ENCODE results near the gene IGFBP2.

IGFBP2 gene

DNA sequence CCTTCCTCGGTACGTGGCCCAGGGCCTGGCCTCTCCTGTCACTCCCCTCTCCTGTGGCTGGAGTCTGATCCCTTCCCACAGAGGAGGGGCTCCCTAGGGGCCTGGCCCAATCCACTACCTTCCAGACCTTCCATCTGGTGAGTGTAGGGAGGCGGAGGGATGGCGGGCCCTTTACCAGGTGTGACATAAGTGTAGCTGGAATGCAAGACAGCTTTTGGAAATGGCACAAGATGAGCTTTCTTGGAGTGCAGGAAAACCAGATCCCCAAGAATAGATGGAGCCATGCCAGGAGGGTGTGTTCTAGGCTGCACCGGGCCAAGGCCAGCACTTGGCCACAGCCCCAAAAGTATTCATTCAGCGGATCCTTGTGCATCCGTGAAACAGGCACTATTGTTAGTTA lies 32.0 kb downstream of the IGFBP2 start:
- DNase-seq = no peak

DNA sequence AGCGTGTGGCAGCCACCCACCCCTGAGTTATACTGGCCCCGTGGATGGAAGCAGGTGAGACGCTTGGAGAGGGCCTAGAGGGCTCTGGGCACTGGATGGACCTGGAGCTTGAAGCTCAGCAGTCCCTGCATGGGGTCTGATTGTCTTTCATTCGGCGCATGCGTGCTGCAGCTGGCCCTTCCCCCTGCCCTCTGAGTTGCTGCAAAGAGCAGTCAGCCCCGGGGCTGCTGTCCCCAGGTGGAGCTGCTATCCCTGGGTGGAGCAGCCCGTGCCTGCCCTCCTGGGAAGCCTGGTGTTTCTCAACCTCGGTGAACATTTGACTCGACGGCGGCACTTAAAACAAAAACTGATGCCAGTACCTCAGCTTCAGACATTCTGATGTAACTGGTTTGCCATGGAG lies 32.5 kb downstream of the IGFBP2 start:
- no peak for DNase-seq

DNA sequence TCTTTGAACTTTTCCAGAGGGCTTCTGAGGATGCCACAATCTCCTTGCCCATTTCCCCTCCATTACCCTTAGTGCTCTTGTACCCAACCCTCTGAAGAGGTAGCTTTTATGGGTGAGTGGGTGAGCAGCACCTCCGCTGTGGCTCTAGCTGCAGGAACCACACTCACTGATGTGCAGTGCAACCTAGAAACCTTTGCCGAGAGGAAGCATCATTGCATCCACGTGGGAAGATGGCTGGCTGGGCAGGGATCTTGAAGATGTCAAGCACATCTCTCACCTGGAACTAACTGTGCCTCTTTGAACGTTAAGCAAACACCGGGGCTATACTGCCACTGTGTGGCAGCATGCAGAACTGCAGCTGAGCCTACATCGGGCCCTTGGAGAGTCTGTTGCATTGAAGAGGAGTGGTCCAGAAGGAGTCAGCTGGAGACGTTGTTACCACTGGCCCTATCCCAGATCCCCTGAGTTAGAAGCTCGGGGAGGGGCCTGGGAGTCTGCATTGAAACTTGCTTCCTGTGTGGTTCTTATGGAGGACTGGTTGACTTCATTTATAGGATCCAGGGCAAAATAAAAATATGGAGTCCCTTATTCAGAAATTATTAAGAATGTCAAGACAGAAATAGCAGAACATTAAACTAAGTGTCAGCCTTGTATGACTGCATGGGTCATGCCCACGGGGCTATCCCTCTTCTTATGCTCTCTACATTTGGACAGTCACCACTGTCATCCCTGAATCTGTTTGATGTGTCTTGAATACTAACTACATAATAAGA lies 33.4 kb downstream of the IGFBP2 start:
- peak; percentile 62 to 73 for DNase-seq

DNA sequence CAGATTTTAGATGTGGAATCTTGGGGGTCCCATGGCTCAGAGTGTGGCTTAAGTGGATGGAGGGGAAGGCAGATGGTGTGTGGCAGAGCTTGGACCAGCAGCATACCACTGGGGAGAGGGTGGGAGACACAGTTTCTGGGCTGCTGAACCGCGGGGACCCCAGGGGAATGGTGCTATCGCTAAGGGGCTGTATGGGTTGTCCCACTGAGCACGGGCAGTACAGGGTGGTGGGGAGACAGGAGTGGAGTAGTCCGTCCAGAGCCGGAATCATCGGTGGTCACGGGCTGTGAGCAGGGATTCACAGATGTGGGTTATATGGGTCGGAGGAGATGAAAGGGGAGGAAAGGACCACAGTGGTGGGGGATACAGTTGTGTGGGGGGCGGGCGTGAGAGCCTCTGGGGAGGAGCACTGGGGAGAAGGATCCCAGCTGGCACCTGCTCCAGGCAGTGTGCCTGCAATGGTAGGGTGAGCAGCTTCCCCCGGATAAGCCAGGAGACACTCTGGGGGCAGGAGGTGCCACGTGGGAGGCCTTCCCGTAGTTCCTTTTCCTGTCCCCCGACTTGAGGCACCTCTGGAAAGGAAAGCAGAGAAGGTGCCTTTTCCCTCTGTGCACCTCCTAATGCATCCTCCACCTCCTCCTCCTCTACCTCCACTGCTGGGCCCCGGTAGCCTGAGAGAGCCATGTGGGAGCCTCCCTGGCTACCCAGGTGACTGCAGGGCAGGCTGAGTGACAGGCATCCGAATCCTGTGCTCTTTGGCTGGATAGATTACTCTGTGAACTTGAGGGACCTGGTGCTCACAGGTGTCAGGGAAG lies 37.3 kb downstream of the IGFBP2 start:
- DNase-seq = no peak

- no peak for DNase-seq
Observed at GRCh38 chr2:216671081-216671411, 37.8 kb downstream of the IGFBP2 start.

- no peak for DNase-seq
Observed at GRCh38 chr2:216671791-216672343, 38.6 kb downstream of the IGFBP2 start.

DNA sequence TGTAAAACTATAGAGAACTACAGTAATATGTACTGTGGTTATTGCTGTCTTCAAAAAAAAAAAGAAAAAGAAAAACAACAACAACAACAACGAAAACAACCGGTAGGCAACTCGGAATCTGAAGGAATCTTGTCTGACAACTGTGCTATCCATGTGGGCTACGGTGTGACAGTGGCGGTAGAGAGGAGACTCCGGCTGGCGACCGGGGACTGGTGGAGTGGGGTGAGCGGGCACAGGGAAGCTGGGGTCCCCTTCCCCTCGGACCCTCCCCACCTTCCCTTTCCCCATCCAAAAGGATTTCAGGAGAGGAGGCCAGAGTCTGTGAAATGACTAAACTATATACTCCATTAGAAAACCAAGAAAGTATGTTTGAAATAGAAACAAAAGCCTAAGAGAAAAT lies 39.2 kb downstream of the IGFBP2 start:
- no peak for DNase-seq

DNA sequence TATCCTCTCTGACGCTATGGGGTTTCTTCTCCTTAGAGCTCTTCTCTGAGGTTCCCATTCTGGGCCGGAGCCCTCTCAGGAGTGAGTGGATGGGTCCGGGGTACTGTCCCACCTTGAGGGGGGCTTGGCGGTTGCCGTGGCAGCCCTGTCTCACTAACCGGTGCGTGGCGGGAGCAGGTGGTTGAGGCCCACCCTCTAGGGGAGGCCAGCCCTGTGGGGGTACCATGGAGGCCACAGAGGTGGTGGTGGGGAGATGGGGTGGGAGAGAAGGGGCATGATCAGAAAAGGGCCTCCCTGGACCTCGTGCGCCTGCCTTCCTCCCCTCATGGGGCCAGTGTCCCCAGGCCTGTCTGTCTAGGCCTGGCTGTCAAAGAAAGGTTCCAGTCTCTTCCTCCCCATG lies 39.8 kb downstream of the IGFBP2 start:
- DNase-seq = no peak

- DNase-seq = no peak
Observed at GRCh38 chr2:216673609-216674008, 40.4 kb downstream of the IGFBP2 start.

DNA sequence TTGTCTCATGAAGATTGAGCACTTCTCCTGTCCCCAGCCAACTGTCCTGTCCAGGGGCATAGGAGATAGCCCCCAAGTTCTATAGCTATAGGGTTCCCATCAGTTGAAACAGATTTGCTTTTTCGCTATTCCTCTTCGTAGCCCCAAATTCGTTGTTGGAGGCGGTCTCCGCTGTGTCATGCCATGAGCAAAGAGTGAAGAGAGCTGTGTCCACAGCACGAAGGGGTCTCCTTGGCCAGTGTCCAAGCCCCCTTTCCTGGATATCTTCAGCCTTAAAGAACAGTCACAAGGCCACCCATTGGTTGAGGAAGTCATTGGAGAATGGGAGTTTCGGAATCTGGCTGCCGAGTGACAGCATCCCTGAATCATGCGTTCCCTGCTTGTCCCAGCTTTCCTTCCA lies 41.2 kb downstream of the IGFBP2 start:
- DNase-seq = no peak

DNA sequence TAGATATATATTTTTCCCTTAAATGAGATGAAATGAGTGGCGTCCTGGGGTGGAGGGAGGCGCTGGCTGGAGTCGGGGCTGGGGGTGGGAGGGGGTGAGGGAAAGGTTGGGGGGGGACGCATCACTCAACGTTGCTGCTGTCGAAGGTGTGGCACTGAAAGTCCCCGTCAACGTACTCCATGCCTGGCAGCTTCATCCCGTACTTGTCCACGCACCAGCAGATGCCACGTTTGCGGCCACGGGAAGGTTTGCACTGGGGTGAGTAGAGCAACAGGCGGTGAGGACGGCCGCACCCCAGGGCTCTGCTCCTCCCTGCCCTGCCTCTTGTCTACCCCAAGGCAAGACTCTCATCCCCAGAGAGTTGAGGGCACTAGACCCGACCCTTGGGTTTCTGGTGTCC lies 43.4 kb downstream of the IGFBP2 start:
- DNase-seq = no peak

GRCh38 chr2:216677439-216678097 lies 44.3 kb downstream of the IGFBP2 start:
- no peak for DNase-seq

DNA sequence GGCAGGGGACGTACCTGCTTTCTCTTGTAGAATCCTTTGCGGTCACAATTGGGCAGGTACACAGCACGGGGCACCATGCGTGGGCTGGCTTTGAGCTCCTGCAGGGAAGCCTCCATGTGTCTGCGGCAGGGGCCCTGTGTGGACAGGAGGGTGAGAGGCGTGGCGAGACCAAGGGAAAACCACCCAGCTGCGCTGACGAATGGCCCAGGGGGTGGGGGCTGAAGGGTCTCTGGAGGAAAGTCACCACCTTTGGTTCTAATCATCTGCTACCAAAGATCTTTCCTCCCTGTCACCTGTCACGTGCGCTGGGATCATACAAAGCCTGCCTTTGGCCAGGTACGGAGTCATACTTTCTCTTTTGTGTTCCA lies 44.9 kb downstream of the IGFBP2 start:
- DNase-seq = no peak

- DNase-seq = no peak
Observed at GRCh38 chr2:216678813-216679657, 45.8 kb downstream of the IGFBP2 start.

GRCh38 chr2:216679658-216680024 lies 46.4 kb downstream of the IGFBP2 start:
- DNase-seq = no peak

DNA sequence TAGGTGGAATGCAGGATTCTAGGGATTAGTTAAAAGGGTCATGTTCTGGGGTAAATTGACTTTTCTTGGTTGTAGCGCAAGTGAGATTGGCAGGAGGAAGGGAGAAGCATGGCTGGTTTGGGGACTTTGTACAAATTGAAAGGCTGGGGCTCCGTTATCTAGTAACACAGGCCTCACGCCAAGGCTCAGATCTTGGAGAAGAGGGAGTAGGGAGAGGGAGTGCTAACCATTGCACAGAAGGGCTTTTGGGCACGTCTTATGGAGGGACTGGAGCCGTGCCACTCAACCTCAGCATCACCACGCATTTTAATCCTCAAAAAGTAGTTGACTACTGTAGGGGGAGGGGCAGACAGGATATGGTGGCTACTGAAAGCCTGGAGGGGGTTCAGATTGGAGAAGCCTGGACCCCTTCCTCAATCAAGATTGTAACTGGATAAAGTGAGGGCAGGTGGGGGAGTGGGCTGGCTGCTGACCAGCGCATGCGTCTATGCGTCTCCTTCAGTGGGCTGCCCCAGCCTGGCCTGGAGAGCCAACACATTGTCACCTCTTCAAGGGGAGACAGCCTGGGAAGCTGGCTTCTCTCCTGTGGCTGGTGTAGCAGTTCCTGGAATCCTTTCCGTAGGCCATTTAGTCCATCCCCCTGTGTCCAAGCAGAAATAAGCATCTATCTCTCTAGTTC lies 47.9 kb downstream of the IGFBP2 start:
- no peak for DNase-seq

DNA sequence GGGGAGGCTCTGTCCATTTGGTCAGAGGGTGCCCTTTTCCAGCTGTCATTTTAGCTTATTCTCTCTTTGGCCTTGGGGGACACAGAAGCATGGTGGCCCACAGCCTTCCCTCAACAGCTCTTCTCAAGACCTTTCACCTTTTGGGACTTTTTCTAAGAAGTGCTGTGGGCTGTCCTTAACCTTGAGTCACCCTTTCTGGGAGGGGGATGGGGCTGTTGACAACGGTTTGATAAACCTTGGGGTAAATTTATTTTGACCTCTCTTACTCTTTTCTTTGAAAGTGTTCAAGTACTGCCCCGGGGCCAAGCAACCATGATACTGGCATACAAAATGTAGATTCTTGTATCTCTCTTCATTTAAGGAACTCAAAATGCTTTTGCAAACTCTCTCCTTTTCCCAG lies 48.5 kb downstream of the IGFBP2 start:
- DNase-seq = no peak

- peak in 1 of 2 donors; percentile 44 for DNase-seq
Observed at GRCh38 chr2:216683846-216684245, 50.6 kb downstream of the IGFBP2 start.

DNA sequence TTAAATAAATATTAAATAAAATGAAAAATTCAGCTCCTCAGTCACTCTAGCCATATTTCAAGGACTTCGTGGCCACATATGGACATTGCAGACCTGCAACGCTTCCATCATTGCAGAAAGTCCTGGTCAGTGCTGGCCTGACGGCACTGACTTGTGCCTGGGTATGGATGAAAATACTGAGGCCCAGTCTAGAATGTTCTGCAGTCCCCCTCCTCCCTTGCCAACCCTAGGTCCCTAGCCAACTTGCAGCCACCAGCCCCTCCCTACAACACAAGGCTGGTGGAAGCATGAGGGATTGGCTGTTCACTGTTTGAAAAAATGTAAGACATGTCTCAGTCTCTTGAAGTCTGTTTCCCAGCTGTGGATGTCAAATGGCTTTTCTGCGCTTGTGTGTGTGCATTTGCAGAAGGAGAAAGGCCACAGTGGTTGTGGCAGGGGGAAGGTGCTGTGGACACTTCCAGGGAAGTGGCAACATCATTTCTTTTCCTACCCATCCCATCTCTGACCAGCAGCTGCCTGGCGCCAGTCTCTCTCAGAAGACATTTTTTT lies 52.2 kb downstream of the IGFBP2 start:
- DNase-seq = no peak

GRCh38 chr2:216687111-216687510 lies 53.9 kb downstream of the IGFBP2 start:
- DNase-seq = no peak

GRCh38 chr2:216687646-216688045 lies 54.4 kb downstream of the IGFBP2 start:
- DNase-seq = no peak
